Measurements from ENCODE around the gene SH3GL3.

Gene SH3GL3

DNA sequence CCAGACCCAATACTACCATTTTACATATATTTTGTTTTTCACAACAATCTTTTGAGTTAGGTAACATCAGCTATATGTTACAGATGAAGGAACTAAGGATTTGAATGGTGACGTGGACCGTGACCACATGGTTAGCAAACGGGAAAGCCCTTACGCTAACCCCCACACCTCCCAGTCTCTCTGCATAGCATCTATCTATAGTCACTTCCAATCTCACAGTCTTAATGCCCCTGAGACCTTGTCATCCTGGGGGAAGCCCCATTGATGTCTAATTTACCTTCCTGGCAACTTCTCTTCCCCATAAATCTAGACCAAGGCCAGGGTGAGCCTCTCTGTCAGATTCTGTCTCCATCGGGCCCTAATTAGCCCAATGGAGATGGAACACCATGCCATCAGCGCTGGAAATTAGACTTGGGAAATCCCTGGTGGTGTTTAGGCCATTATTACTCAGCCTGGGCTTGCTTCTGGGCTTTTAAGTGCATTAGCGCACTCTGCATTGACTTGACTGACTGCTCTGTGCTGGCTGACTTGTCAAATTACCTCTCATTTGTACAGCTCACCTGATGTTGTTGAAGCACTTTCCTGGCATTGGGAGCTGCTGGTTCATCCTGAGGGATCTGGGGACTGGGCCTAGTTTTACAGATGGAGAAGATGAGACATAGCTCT is 34.0 kb upstream of the SH3GL3 start:
- no peak overlapping the region for H3K27ac ChIP-seq (ENCODE audit: poor library complexity, severe bottlenecking)
- DNase-seq (ENCODE audit: low spot score) (no peak), ATAC-seq (ENCODE audit: low read depth) (no peak)
- H3K4me3 ChIP-seq (ENCODE audit: severe bottlenecking): no peak overlapping the region
- H3K27me3 ChIP-seq (ENCODE audit: insufficient read depth, poor library complexity, severe bottlenecking): no peaks in the 10 kb centered on the region
- no peaks in the 10 kb centered on the region for H3K36me3 ChIP-seq (ENCODE audit: low read depth)
- TF ChIP-seq CTCF (IDR thresholded peaks at IDR 0.05; ENCODE audit: poor library complexity, severe bottlenecking): no peak
- no peaks in the 10 kb centered on the region for H3K9me3 ChIP-seq (ENCODE audit: severe bottlenecking)
- H3K4me1 ChIP-seq (ENCODE audit: insufficient read depth, poor library complexity, severe bottlenecking): no peaks in the 10 kb centered on the region

DNA sequence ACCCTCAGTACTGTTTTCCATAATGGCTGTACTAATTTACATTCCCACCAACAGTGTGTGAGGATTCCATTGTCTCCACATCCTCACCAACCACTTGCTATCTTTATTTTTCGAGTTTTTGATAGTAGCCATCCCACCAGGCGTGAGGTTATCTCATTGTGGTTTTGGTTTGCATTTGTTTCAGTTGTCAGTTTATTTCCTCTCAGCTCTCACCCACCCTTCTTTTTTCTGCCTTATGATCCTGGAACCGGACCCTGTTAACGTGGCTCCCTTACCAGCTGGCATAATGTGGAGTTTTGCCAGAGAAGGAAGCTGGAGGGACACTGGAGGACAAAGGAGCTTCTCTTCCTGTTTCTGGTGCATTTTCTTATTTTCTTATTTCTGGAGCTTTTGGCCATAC is 25.1 kb upstream of the SH3GL3 start:
- DNase-seq (ENCODE audit: low spot score) (no peak), ATAC-seq (ENCODE audit: low read depth) (no peak)
- Histone ChIP-seq H3K27ac (ENCODE audit: poor library complexity, severe bottlenecking) (no peak overlapping the region), H3K27me3 (ENCODE audit: insufficient read depth, poor library complexity, severe bottlenecking) (no peaks in the 10 kb centered on the region), H3K4me3 (ENCODE audit: severe bottlenecking) (no peak overlapping the region), H3K36me3 (ENCODE audit: low read depth) (no peaks in the 10 kb centered on the region), H3K4me1 (ENCODE audit: insufficient read depth, poor library complexity, severe bottlenecking) (no peaks in the 10 kb centered on the region), H3K9me3 (ENCODE audit: severe bottlenecking) (no peaks in the 10 kb centered on the region)
- TF ChIP-seq CTCF (IDR thresholded peaks at IDR 0.05; ENCODE audit: poor library complexity, severe bottlenecking): no peak

- Histone ChIP-seq H3K4me1 (ENCODE audit: insufficient read depth, poor library complexity, severe bottlenecking) (no peaks in the 10 kb centered on the region), H3K27me3 (ENCODE audit: insufficient read depth, poor library complexity, severe bottlenecking) (no peaks in the 10 kb centered on the region), H3K27ac (ENCODE audit: poor library complexity, severe bottlenecking) (no peak overlapping the region), H3K9me3 (ENCODE audit: severe bottlenecking) (no peaks in the 10 kb centered on the region), H3K36me3 (ENCODE audit: low read depth) (no peaks in the 10 kb centered on the region), H3K4me3 (ENCODE audit: severe bottlenecking) (no peak overlapping the region)
- DNase-seq (ENCODE audit: low spot score): no peak
- ATAC-seq (ENCODE audit: low read depth): no peak
- TF ChIP-seq CTCF (IDR thresholded peaks at IDR 0.05; ENCODE audit: poor library complexity, severe bottlenecking): no peak
Measured at GRCh38 chr15:83422541-83422940, 24.6 kb upstream of the SH3GL3 start.

DNA sequence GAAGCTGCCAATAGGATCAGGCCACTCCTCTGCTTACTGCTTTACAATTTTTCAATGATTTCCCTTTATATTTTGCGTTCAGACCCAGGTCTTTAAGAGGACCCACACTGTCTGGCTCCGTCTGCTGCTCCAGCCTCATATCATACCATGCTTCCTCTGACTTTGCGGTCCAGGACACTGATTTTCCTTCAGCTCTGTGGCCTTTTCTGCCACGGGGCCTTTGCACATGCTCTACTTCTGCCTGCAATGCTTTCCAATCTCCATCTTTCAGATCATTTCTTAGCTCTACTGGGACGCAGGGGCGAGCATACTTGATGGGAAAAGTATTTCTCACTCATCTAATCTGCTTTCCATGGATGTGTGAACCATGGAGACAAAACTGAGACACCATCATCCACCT is 23.0 kb upstream of the SH3GL3 start:
- H3K4me1 ChIP-seq (ENCODE audit: insufficient read depth, poor library complexity, severe bottlenecking): no peaks in the 10 kb centered on the region
- TF ChIP-seq CTCF (IDR thresholded peaks at IDR 0.05; ENCODE audit: poor library complexity, severe bottlenecking): no peak
- DNase-seq (ENCODE audit: low spot score) (no peak), ATAC-seq (ENCODE audit: low read depth) (no peak)
- no peak overlapping the region for H3K27ac ChIP-seq (ENCODE audit: poor library complexity, severe bottlenecking)
- H3K36me3 ChIP-seq (ENCODE audit: low read depth): no peaks in the 10 kb centered on the region
- no peaks in the 10 kb centered on the region for H3K27me3 ChIP-seq (ENCODE audit: insufficient read depth, poor library complexity, severe bottlenecking)
- H3K4me3 ChIP-seq (ENCODE audit: severe bottlenecking): no peak overlapping the region
- no peaks in the 10 kb centered on the region for H3K9me3 ChIP-seq (ENCODE audit: severe bottlenecking)

DNA sequence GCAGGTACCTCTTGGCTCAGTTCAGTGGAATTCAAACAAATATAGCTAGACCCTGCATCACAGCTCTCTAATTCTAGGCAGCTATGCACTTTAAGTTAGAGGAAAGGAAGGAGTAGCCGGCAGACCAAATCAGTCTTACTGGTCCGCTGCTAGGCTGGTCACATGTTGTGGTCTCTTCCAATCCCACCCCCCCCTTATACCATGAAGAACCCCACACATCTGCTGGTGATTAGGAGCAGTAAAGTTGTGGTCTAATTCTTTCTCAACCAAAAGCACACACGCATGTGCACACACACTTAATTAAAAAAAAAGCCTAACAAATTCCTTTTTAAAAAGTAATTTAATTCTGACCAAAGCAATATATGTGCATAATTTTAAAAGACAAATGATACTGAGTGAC is 16.7 kb upstream of the SH3GL3 start:
- no peak overlapping the region for H3K4me3 ChIP-seq (ENCODE audit: severe bottlenecking)
- H3K27me3 ChIP-seq (ENCODE audit: insufficient read depth, poor library complexity, severe bottlenecking): no peaks in the 10 kb centered on the region
- no peak for DNase-seq (ENCODE audit: low spot score)
- ATAC-seq (ENCODE audit: low read depth): no peak
- no peak for TF ChIP-seq CTCF (IDR thresholded peaks at IDR 0.05; ENCODE audit: poor library complexity, severe bottlenecking)
- H3K9me3 ChIP-seq (ENCODE audit: severe bottlenecking): no peaks in the 10 kb centered on the region
- no peaks in the 10 kb centered on the region for H3K4me1 ChIP-seq (ENCODE audit: insufficient read depth, poor library complexity, severe bottlenecking)
- H3K36me3 ChIP-seq (ENCODE audit: low read depth): no peaks in the 10 kb centered on the region
- no peak overlapping the region for H3K27ac ChIP-seq (ENCODE audit: poor library complexity, severe bottlenecking)
